ENCODE measurements around the gene MTMR12. TPM values are rescaled to one million over a fixed set of nuclear protein-coding genes. Genes with fewer than 3 reads are reported as not detected.

MTMR12 gene
- total RNA-seq, 5 donors from 2014 or later (not counting 1 experiment from before 2014, with no cell fraction given) = 19.3 to 22.2 (median 20.0) TPM

- H3K9me3 Mint-ChIP-seq = no peaks in the 10 kb centered on the region
- Histone ChIP-seq H3K4me1 (ENCODE audit: control insufficient read depth in 1 of 2, extremely low read depth in 1 of 2, insufficient read depth in 2 of 2, low read length in 2 of 2) (peaks cover 2 to 31% of the 10 kb centered on the region in 2 experiments), H3K9me3 (no peaks in the 10 kb centered on the region), H3K4me3 (ENCODE audit: control insufficient read depth in 1 of 2, extremely low read depth in 1 of 2, low read length in 1 of 2) (no peak overlapping the region), H3K27me3 (replicated peaks in 1 of 2; ENCODE audit: control insufficient read depth in 2 of 2, extremely low read depth in 1 of 2, insufficient read depth in 2 of 2, low read length in 1 of 2) (no peaks in the 10 kb centered on the region), H3K36me3 (ENCODE audit: control insufficient read depth in 2 of 2, extremely low read depth in 1 of 2, insufficient read depth in 1 of 2, low read length in 1 of 2) (peaks cover 0 to 26% of the 10 kb centered on the region in 2 donors), H3K27ac (ENCODE audit: low read length) (no peak overlapping the region)
- H3K4me3 Mint-ChIP-seq = no peak overlapping the region
- ChIA-PET CTCF (no interaction called here), POLR2A (no interaction called here)
- H3K36me3 Mint-ChIP-seq = peaks cover 30% of the 10 kb centered on the region
- ATAC-seq (replicated peaks in 1 of 4) (no peak), DNase-seq (no peak)
- peak overlapping the region in 1 of 2 donors; percentile 35 for H3K27ac Mint-ChIP-seq
- no peaks in the 10 kb centered on the region for H3K27me3 Mint-ChIP-seq
- peaks cover 41 to 62% (median 58%) of the 10 kb centered on the region in 3 donors for H3K4me1 Mint-ChIP-seq
Observed at GRCh38 chr5:32277798-32278197, 34.9 kb downstream of the MTMR12 start.

DNA sequence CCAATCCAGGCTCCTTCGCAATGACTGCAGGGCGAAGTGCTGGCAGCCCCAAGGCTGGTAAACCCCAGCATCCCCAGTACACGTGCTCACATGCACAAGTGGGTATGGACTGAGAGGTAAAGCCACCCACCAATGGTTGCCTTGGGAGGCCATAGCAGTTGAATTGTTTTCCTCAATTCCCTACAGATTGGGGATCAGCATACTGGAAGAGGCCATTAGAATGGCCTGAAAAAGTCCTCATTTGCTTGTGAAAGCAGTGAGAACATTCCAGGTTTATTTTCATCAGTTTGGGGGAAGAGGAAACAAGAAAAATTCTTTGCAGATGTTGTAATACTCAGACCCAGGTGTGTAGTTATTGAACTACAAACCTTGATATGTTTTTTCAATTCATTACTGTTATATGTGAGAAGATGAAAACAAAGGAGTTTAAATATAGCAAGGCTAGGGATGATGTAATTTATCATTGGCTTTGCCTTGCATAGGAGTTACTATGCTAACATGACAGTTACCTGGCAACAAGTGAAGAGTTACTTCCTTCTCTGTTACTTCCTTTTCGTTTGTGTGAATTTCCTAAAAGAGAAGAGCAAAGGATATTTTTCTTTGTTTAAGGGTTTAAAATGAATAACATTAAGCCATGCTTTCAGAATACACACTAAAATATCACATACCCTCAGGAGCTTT is 36.4 kb downstream of the MTMR12 start:
- H3K27me3 Mint-ChIP-seq = no peaks in the 10 kb centered on the region
- H3K4me3 ChIP-seq (ENCODE audit: control insufficient read depth in 1 of 2, extremely low read depth in 1 of 2, low read length in 1 of 2) = no peak overlapping the region
- H3K36me3 Mint-ChIP-seq = peaks cover 29% of the 10 kb centered on the region
- DNase-seq = peak in 1 of 35 experiments; percentile 53
- H3K36me3 ChIP-seq (ENCODE audit: control insufficient read depth in 2 of 2, extremely low read depth in 1 of 2, insufficient read depth in 1 of 2, low read length in 1 of 2) = peaks cover 0 to 32% of the 10 kb centered on the region in 2 donors
- H3K9me3 Mint-ChIP-seq = no peaks in the 10 kb centered on the region
- ChIA-PET CTCF (interaction anchor here (0.5 to 0.7 kb wide), 3 partner anchors 8 to 23 kb away, joined by 3 to 4 read pairs (median 4); no protein-coding TSS in a partner anchor), POLR2A (interaction anchor here in 1 of 2 donors (0.6 kb wide), 1 partner anchor 33 kb away, joined by 10 read pairs; no protein-coding TSS in a partner anchor)
- peaks cover 33 to 53% (median 47%) of the 10 kb centered on the region in 3 donors for H3K4me1 Mint-ChIP-seq
- peak overlapping the region; percentile 17 to 74 for H3K27ac Mint-ChIP-seq
- H3K9me3 ChIP-seq = no peaks in the 10 kb centered on the region
- H3K27me3 ChIP-seq (replicated peaks in 1 of 2; ENCODE audit: control insufficient read depth in 2 of 2, extremely low read depth in 1 of 2, insufficient read depth in 2 of 2, low read length in 1 of 2) = no peaks in the 10 kb centered on the region
- 73% methylated on average over 1 of the region's 4 CpGs for WGBS (ENCODE audit: insufficient coverage)
- peaks cover 2 to 25% of the 10 kb centered on the region in 2 experiments for H3K4me1 ChIP-seq (ENCODE audit: control insufficient read depth in 1 of 2, extremely low read depth in 1 of 2, insufficient read depth in 2 of 2, low read length in 2 of 2)
- ATAC-seq (replicated peaks in 1 of 4) = peak in 2 of 4 experiments; percentile 52 to 88
- H3K27ac ChIP-seq (ENCODE audit: low read length) = peak overlapping the region; percentile 35
- no peak overlapping the region for H3K4me3 Mint-ChIP-seq

DNA sequence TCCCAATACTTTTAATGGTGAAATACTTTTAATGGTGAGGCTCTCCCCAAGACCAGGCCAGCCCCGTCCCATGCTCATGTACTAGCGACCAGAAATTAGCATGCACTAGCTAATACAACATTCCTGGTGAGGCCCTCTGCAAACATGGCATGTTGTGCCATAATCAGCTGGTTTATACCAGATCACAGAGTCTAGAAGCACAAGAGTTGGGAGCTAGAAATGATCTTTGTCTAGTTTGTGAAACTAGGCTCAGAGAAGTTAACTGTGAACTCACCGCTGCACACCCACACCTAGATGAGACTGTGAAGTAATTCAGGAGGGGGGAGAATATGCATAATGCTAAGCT is 37.4 kb downstream of the MTMR12 start:
- Mint-ChIP-seq H3K4me1 (peaks cover 24 to 44% (median 39%) of the 10 kb centered on the region in 3 donors), H3K27ac (no peak overlapping the region), H3K4me3 (no peak overlapping the region), H3K9me3 (no peaks in the 10 kb centered on the region), H3K27me3 (no peaks in the 10 kb centered on the region), H3K36me3 (peaks cover 31% of the 10 kb centered on the region)
- ATAC-seq (replicated peaks in 1 of 4) = no peak
- no peaks in the 10 kb centered on the region for H3K27me3 ChIP-seq (replicated peaks in 1 of 2; ENCODE audit: control insufficient read depth in 2 of 2, extremely low read depth in 1 of 2, insufficient read depth in 2 of 2, low read length in 1 of 2)
- peaks cover 2 to 21% of the 10 kb centered on the region in 2 experiments for H3K4me1 ChIP-seq (ENCODE audit: control insufficient read depth in 1 of 2, extremely low read depth in 1 of 2, insufficient read depth in 2 of 2, low read length in 2 of 2)
- ChIA-PET POLR2A (no interaction called here), CTCF (interaction anchor here (0.7 to 1.1 kb wide), 2 partner anchors 24 to 43 kb away, joined by 3 read pairs; no protein-coding TSS in a partner anchor)
- WGBS (ENCODE audit: insufficient coverage) = no CpG with 5 or more reads among the region's 3 CpGs
- DNase-seq = no peak
- no peaks in the 10 kb centered on the region for H3K9me3 ChIP-seq
- H3K4me3 ChIP-seq (ENCODE audit: control insufficient read depth in 1 of 2, extremely low read depth in 1 of 2, low read length in 1 of 2) = no peak overlapping the region
- H3K27ac ChIP-seq (ENCODE audit: low read length) = no peak overlapping the region
- peaks cover 2 to 41% of the 10 kb centered on the region in 2 donors for H3K36me3 ChIP-seq (ENCODE audit: control insufficient read depth in 2 of 2, extremely low read depth in 1 of 2, insufficient read depth in 1 of 2, low read length in 1 of 2)

- ChIA-PET POLR2A (interaction anchor here in 1 of 2 donors (0.6 kb wide), 1 partner anchor 31 kb away, joined by 5 read pairs; no protein-coding TSS in a partner anchor), CTCF (interaction anchor here in 1 of 2 donors (1.1 kb wide), 1 partner anchor 43 kb away, joined by 3 read pairs; no protein-coding TSS in a partner anchor)
- Histone ChIP-seq H3K27ac (ENCODE audit: low read length) (no peak overlapping the region), H3K27me3 (replicated peaks in 1 of 2; ENCODE audit: control insufficient read depth in 2 of 2, extremely low read depth in 1 of 2, insufficient read depth in 2 of 2, low read length in 1 of 2) (no peaks in the 10 kb centered on the region), H3K9me3 (no peaks in the 10 kb centered on the region), H3K4me1 (ENCODE audit: control insufficient read depth in 1 of 2, extremely low read depth in 1 of 2, insufficient read depth in 2 of 2, low read length in 2 of 2) (peaks cover 2 to 21% of the 10 kb centered on the region in 2 experiments), H3K4me3 (ENCODE audit: control insufficient read depth in 1 of 2, extremely low read depth in 1 of 2, low read length in 1 of 2) (no peak overlapping the region), H3K36me3 (ENCODE audit: control insufficient read depth in 2 of 2, extremely low read depth in 1 of 2, insufficient read depth in 1 of 2, low read length in 1 of 2) (peaks cover 2 to 47% of the 10 kb centered on the region in 2 donors)
- Mint-ChIP-seq H3K4me3 (no peak overlapping the region), H3K9me3 (no peaks in the 10 kb centered on the region), H3K36me3 (peaks cover 37% of the 10 kb centered on the region), H3K27ac (peak overlapping the region in 1 of 2 donors; percentile 55), H3K4me1 (peaks cover 24 to 38% (median 34%) of the 10 kb centered on the region in 3 donors), H3K27me3 (no peaks in the 10 kb centered on the region)
- DNase-seq (no peak), ATAC-seq (replicated peaks in 1 of 4) (no peak)
- WGBS (ENCODE audit: insufficient coverage) = 100% methylated on average over 2 of the region's 11 CpGs
Observed at GRCh38 chr5:32274548-32275395, 38.0 kb downstream of the MTMR12 start.

DNA sequence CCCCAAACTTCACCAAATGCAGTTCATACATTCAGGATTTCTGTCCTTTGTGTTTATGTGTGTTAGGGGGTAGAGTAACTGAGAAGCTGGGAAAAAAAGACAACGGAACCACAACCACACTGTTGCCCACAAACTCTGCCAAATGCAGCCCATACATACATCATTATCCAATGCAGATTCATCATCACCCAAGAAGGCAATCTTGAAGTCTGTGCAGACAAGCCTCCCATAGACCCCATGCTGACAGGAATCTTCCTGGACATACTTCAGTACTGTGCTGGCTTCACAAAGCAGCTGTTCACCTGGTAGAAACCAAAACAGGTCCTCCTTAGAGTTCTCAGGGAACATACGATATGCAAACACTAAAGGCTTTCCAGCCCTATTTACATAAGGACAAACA is 38.9 kb downstream of the MTMR12 start:
- Mint-ChIP-seq H3K4me3 (no peak overlapping the region), H3K9me3 (no peaks in the 10 kb centered on the region), H3K36me3 (peaks cover 39% of the 10 kb centered on the region), H3K4me1 (peaks cover 24 to 30% (median 28%) of the 10 kb centered on the region in 3 donors), H3K27ac (no peak overlapping the region), H3K27me3 (no peaks in the 10 kb centered on the region)
- ATAC-seq (replicated peaks in 1 of 4) (no peak), DNase-seq (no peak)
- CTCF ChIA-PET = no interaction called here
- Histone ChIP-seq H3K27me3 (replicated peaks in 1 of 2; ENCODE audit: control insufficient read depth in 2 of 2, extremely low read depth in 1 of 2, insufficient read depth in 2 of 2, low read length in 1 of 2) (no peaks in the 10 kb centered on the region), H3K27ac (ENCODE audit: low read length) (no peak overlapping the region), H3K4me3 (ENCODE audit: control insufficient read depth in 1 of 2, extremely low read depth in 1 of 2, low read length in 1 of 2) (no peak overlapping the region), H3K4me1 (ENCODE audit: control insufficient read depth in 1 of 2, extremely low read depth in 1 of 2, insufficient read depth in 2 of 2, low read length in 2 of 2) (peaks cover 2 to 20% of the 10 kb centered on the region in 2 experiments), H3K36me3 (ENCODE audit: control insufficient read depth in 2 of 2, extremely low read depth in 1 of 2, insufficient read depth in 1 of 2, low read length in 1 of 2) (peaks cover 8 to 53% of the 10 kb centered on the region in 2 donors), H3K9me3 (no peaks in the 10 kb centered on the region)
- POLR2A ChIA-PET = interaction anchor here (0.6 kb wide), 3 partner anchors 28 to 711 kb away, joined by 3 to 5 read pairs (median 4); no protein-coding TSS in a partner anchor
- 86% methylated on average over 1 of the region's 2 CpGs for WGBS (ENCODE audit: insufficient coverage)

DNA sequence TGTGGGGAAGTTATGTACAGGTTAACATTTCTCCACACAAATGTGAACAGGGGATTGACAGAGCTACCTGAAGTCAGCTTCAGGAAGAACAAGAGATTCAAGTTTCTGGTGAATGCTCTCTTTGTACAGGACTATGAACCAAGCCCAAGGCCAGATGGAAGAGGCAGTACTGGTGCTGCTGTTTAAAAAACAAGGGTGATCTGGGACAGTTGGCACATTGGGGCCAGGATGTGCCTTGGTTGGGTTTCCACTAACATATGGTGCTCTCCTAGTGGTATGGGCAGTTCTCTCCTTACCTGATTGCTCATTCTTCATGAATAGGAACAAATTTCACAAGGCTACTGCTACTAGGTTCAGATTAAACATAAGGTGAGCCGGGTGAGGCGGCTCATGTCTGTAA is 40.0 kb downstream of the MTMR12 start:
- Histone ChIP-seq H3K36me3 (ENCODE audit: control insufficient read depth in 2 of 2, extremely low read depth in 1 of 2, insufficient read depth in 1 of 2, low read length in 1 of 2) (peaks cover 8 to 62% of the 10 kb centered on the region in 2 donors), H3K4me1 (ENCODE audit: control insufficient read depth in 1 of 2, extremely low read depth in 1 of 2, insufficient read depth in 2 of 2, low read length in 2 of 2) (peaks cover 2 to 13% of the 10 kb centered on the region in 2 experiments), H3K27ac (ENCODE audit: low read length) (no peak overlapping the region), H3K4me3 (ENCODE audit: control insufficient read depth in 1 of 2, extremely low read depth in 1 of 2, low read length in 1 of 2) (no peak overlapping the region), H3K9me3 (no peaks in the 10 kb centered on the region), H3K27me3 (replicated peaks in 1 of 2; ENCODE audit: control insufficient read depth in 2 of 2, extremely low read depth in 1 of 2, insufficient read depth in 2 of 2, low read length in 1 of 2) (no peaks in the 10 kb centered on the region)
- DNase-seq (no peak), ATAC-seq (replicated peaks in 1 of 4) (no peak)
- ChIA-PET CTCF (interaction anchor here in 1 of 2 donors (0.5 to 0.6 kb wide), 3 partner anchors 16 to 390 kb away, joined by 3 to 5 read pairs (median 3); no protein-coding TSS in a partner anchor), POLR2A (no interaction called here)
- H3K9me3 Mint-ChIP-seq = no peaks in the 10 kb centered on the region
- H3K36me3 Mint-ChIP-seq = peaks cover 43% of the 10 kb centered on the region
- no peak overlapping the region for H3K4me3 Mint-ChIP-seq
- H3K27ac Mint-ChIP-seq = no peak overlapping the region
- H3K4me1 Mint-ChIP-seq = peaks cover 18 to 20% (median 19%) of the 10 kb centered on the region in 3 donors
- WGBS (ENCODE audit: insufficient coverage) = 100% methylated on average over 2 of the region's 2 CpGs
- H3K27me3 Mint-ChIP-seq = no peaks in the 10 kb centered on the region
